KOPT-K1 (cell line): ENCODE results near the gene CCDC87.
"Not testable (repeated sequence)": the region's sequence is repeated elsewhere in the genome, so short reads cannot be mapped to it uniquely, and the experiment has no call there.

Experiments
- H3K27ac ChIP-seq: fragments of 200-600 bp; sonication (generic); 2 replicates; pipeline ENCODE4 v1.5.1; 2016; ENCODE audit warnings: antibody characterized with exemption, mild to moderate bottlenecking, low read depth, low read length; ENCODE audit not compliant: poor library complexity, severe bottlenecking
- H3K36me3 ChIP-seq: fragments of 200-600 bp; sonication (generic); 2 replicates; pipeline ENCODE4 v1.5.1; 2017; ENCODE audit warnings: antibody characterized with exemption, mild to moderate bottlenecking, low read length, moderate library complexity; ENCODE audit not compliant: insufficient read depth
- H3K9me3 ChIP-seq: fragments of 200-600 bp; sonication (generic); 2 replicates; pipeline ENCODE4 v1.5.1; 2017; ENCODE audit warnings: antibody characterized with exemption, low read length, mild to moderate bottlenecking; ENCODE audit not compliant: insufficient read depth, poor library complexity, severe bottlenecking

The CCDC87 gene

DNA sequence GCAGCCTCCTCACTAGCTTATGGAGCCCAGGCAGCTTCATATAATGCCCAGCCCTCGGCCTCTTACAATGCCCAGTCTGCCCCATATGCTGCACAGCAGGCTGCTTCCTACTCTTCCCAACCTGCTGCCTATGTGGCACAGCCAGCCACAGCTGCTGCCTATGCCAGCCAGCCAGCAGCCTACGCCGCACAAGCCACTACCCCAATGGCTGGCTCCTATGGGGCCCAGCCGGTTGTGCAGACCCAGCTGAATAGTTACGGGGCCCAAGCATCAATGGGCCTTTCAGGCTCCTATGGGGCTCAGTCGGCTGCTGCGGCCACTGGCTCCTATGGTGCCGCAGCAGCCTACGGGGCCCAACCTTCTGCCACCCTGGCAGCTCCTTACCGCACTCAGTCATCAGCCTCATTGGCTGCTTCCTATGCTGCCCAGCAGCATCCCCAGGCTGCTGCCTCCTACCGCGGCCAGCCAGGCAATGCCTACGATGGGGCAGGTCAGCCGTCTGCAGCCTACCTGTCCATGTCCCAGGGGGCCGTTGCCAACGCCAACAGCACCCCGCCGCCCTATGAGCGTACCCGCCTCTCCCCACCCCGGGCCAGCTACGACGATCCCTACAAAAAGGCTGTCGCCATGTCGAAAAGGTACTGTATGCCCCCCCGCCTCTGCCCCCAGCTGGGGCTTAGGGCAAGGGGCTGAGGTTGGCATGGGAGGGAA is 32.3 kb upstream of the CCDC87 start:
- Histone ChIP-seq H3K27ac (no peak overlapping the region), H3K36me3 (peaks cover 100% of the 10 kb centered on the region), H3K9me3 (no peaks in the 10 kb centered on the region)

- H3K36me3 ChIP-seq: peaks cover 100% of the 10 kb centered on the region
- H3K9me3 ChIP-seq: no peaks in the 10 kb centered on the region
- no peak overlapping the region for H3K27ac ChIP-seq
These were observed 31.6 kb upstream of the CCDC87 start for GRCh38 chr11:66624450-66624849.

DNA sequence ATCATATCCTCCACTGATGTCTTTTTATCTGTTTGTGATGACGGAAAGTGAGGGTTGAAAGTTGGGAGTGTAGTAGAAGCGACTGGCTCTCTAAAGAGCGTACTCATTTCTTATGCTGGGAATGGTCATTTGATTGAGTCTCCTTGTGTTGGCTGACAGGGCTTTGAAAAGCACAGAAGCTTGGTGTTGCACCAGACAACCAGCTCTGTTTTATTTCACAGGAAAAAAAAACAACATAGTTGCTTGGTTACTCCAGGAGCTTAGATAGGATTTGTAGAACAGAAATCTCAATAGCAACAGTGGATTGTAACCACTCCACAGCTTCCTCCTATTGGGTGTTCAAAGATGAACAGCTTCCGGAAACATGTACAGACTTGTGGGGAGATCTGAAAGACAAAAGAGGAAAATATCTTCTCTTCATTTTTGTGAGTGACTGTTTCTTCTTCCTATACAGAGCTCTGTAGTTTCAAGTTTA is 26.3 kb upstream of the CCDC87 start:
- Histone ChIP-seq H3K27ac (peak overlapping the region; percentile 94), H3K36me3 (peaks cover 71% of the 10 kb centered on the region), H3K9me3 (no peaks in the 10 kb centered on the region)

GRCh38 chr11:66617155-66617834 is 24.4 kb upstream of the CCDC87 start:
- H3K9me3 ChIP-seq: no peaks in the 10 kb centered on the region
- peak overlapping the region; percentile 94 for H3K27ac ChIP-seq
- peaks cover 53% of the 10 kb centered on the region for H3K36me3 ChIP-seq

DNA sequence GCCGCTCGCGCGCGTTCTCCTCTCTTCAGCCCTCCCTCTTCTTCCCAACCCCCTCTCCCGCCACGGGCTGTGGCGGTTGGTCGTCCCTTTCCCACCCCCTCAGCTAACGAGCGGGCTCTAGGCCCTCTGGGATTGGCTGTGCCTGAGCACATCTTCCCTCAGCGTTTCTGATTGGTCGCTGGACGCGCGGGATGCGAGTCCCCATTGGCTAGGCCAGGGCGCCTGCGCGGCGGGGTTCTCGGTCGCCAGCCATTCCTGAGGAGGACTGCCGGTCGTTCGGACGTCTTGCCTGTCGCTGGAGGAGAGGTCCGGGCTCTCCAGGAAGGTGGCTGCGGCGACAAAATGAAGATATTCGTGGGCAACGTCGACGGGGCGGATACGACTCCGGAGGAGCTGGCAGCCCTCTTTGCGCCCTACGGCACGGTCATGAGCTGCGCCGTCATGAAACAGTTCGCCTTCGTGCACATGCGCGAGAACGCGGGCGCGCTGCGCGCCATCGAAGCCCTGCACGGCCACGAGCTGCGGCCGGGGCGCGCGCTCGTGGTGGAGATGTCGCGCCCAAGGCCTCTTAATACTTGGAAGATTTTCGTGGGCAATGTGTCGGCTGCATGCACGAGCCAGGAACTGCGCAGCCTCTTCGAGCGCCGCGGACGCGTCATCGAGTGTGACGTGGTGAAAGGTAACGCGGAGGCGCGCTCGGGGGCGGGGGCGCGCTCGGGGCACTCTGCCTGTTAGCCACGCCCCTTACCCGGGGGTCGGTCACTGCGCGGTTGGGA is 23.7 kb upstream of the CCDC87 start, which contains the start of gene RBM14:
RBM14 (plus strand) TSS at position 252 of the 776 bp plus-strand sequence; CDS start at position 343, 91 bp downstream.
- H3K9me3 ChIP-seq: no peaks in the 10 kb centered on the region
- peak within 1 kb of the TSS; percentile 94 for H3K27ac ChIP-seq
- peaks cover 46% of the 10 kb centered on the region for H3K36me3 ChIP-seq

GRCh38 chr11:66614073-66614472 is 21.2 kb upstream of the CCDC87 start:
- Histone ChIP-seq H3K36me3 (peaks cover 21% of the 10 kb centered on the region), H3K9me3 (no peaks in the 10 kb centered on the region), H3K27ac (no peak overlapping the region)

DNA sequence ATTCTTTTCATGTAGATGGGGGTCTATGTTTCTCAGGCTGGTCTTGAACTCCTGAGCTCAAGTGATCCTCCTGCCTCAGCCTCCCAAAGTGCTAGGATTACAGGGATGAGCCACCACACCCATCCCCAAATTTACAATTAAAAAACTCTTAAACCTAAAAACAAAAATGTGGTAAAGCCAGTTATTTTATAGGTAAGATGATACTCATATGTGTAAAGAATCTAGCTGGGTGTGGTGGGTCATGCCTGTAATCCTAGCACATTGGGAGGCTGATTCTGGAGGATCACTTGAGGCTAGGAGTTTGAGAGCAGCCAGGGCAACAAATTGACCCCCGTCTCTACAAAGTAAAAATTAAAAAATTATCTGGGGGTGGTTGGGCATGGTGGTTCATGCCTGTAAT is 19.6 kb upstream of the CCDC87 start:
- no peaks in the 10 kb centered on the region for H3K9me3 ChIP-seq
- peaks cover 5% of the 10 kb centered on the region for H3K36me3 ChIP-seq
- no peak overlapping the region for H3K27ac ChIP-seq

GRCh38 chr11:66609721-66610617 is 17.1 kb upstream of the CCDC87 start:
- H3K36me3 ChIP-seq: peaks cover 16% of the 10 kb centered on the region; the same call in 1 of the 2 replicates
- H3K9me3 ChIP-seq: no peaks in the 10 kb centered on the region
- peak overlapping the region; percentile 73 for H3K27ac ChIP-seq

GRCh38 chr11:66607126-66607834 is 14.4 kb upstream of the CCDC87 start:
- Histone ChIP-seq H3K9me3 (no peaks in the 10 kb centered on the region), H3K36me3 (peaks cover 34% of the 10 kb centered on the region), H3K27ac (no peak overlapping the region)

GRCh38 chr11:66606608-66607007 is 13.7 kb upstream of the CCDC87 start:
- H3K27ac ChIP-seq, H3K9me3 ChIP-seq: not testable (repeated sequence)
- peaks cover 39% of the 10 kb centered on the region for H3K36me3 ChIP-seq

- H3K36me3 ChIP-seq: peaks cover 64% of the 10 kb centered on the region
- no peaks in the 10 kb centered on the region for H3K9me3 ChIP-seq
- H3K27ac ChIP-seq: no peak overlapping the region
These were observed 11.3 kb upstream of the CCDC87 start for GRCh38 chr11:66604155-66604554.

DNA sequence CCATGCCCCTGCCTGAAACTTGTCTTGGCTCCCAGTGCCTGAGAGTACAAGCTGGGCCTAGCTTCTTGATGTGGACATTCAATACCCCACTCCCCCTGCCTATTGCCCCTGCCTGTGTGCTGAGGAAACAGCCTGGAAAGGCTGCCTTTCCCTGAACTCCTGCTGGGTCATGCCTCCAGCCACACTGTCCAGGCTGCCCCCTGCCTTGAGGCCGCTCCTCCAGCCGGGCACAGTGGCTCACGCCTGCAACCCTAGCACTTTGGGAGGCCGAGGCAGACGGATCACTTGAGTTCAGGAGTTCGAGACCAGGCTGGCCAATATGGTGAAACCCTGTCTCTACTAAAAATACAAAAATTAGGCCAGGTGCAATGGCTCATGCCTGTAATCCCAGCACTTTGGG is 10.2 kb upstream of the CCDC87 start:
- Histone ChIP-seq H3K27ac (no peak overlapping the region), H3K36me3 (peaks cover 70% of the 10 kb centered on the region), H3K9me3 (no peaks in the 10 kb centered on the region)

- no peaks in the 10 kb centered on the region for H3K9me3 ChIP-seq
- no peak overlapping the region for H3K27ac ChIP-seq
- H3K36me3 ChIP-seq: peaks cover 61% of the 10 kb centered on the region
These were observed 7.9 kb upstream of the CCDC87 start for GRCh38 chr11:66600631-66601233.
